GM12878 (cell line): Measurements from ENCODE around the gene BDH1. TPM values are rescaled to one million over a fixed set of nuclear protein-coding genes. Genes with fewer than 3 reads are reported as not detected.

Source experiments
- ATAC-seq: fragments of 200-7000 bp; cut with Tn5 transposase; 3 replicates; pipeline ENCODE4 v1.9.1; 2020; ENCODE audit warnings: mild to moderate bottlenecking, moderate library complexity
- BruUV-seq: library from RNA; stranded (reverse); fragments of 400-500 nt; replicated peaks from 2 replicates; lab custom pipeline; 2021; lab: Mats Ljungman, UMichigan
- CTCF ChIA-PET: fragments of 300-600 bp; sonication (Branson Sonifier 250); formaldehyde crosslinking; extraction: SDS; loops from one replicate; lab custom pipeline; 2021; ENCODE audit warnings: inconsistent platforms; lab: Yijun Ruan, JAX
- POLR2A ChIA-PET: fragments of 350-600 bp; formaldehyde crosslinking; extraction: SDS; loops from one replicate; lab custom pipeline; 2021; ENCODE audit warnings: inconsistent platforms; lab: Charles Lee
- RAD21 ChIA-PET: fragments of 300-600 bp; sonication (Branson Sonifier 250); formaldehyde crosslinking; loops from one replicate; lab custom pipeline; 2023; ENCODE audit warnings: antibody characterized with exemption; ENCODE audit not compliant: unreplicated experiment; lab: Charles Lee
- SMC1A ChIA-PET: fragments of 300-600 bp; sonication (Branson Sonifier 250); formaldehyde crosslinking; loops from one replicate; lab custom pipeline; 2023; ENCODE audit not compliant: unreplicated experiment, uncharacterized antibody; lab: Charles Lee
- DNase-seq: peaks from one replicate; pipeline ENCODE4 v3.0.0-alpha.2; 2011; ENCODE audit warnings: low read depth, low spot score
- FAIRE-seq: peaks from 3 replicates; lab custom pipeline; 2011; peaks lifted over from hg19 to GRCh38; lab: Jason Lieb, UNC
- H2AFZ ChIP-seq: 2 replicates; pipeline ENCODE4 v1.6.0; 2011; ENCODE audit warnings: low read depth, low read length, control low read depth; ENCODE audit not compliant: control insufficient read depth
- H3K27ac ChIP-seq: 2 replicates; pipeline ENCODE4 v1.5.1; 2011; ENCODE audit warnings: control low read depth; ENCODE audit not compliant: control insufficient read depth, insufficient read depth
- H3K27me3 ChIP-seq, 2 experiments: replicated peaks in 1 of 2; 2 replicates each; pipeline versions ENCODE4 v1.6.0 to v1.6.1; 2011; ENCODE audit warnings: low read length in 1 of 2; ENCODE audit not compliant: control insufficient read depth in 2 of 2, insufficient read depth in 2 of 2
- H3K36me3 ChIP-seq, 2 experiments: 2 replicates each; pipeline ENCODE4 v1.5.1; 2011; ENCODE audit warnings: low read length in 1 of 2; ENCODE audit not compliant: control insufficient read depth in 2 of 2, insufficient read depth in 2 of 2
- H3K4me1 ChIP-seq: 2 replicates; pipeline ENCODE4 v1.6.1; 2011; ENCODE audit warnings: mild to moderate bottlenecking, low read length, moderate library complexity, mixed read lengths; ENCODE audit not compliant: control insufficient read depth, insufficient read depth
- H3K4me2 ChIP-seq: 2 replicates; pipeline ENCODE4 v1.6.0; 2011; ENCODE audit warnings: control low read depth; ENCODE audit not compliant: control insufficient read depth, insufficient read depth
- H3K4me3 ChIP-seq: fragments of 200-600 bp; sonication (generic); 2 replicates; pipeline ENCODE4 v1.5.1; 2016
- H3K79me2 ChIP-seq: 2 replicates; pipeline ENCODE4 v1.6.0; 2011; ENCODE audit warnings: low read length; ENCODE audit not compliant: control insufficient read depth, insufficient read depth
- H3K9ac ChIP-seq: 2 replicates; pipeline ENCODE4 v1.8.0; 2011; ENCODE audit warnings: low read length, control low read depth, mixed read lengths; ENCODE audit not compliant: control insufficient read depth, insufficient read depth
- H3K9me3 ChIP-seq: replicated peaks from 3 replicates; pipeline ENCODE4 v1.5.1; 2011; ENCODE audit warnings: mild to moderate bottlenecking, low read length; ENCODE audit not compliant: control insufficient read depth, insufficient read depth
- H4K20me1 ChIP-seq: 2 replicates; pipeline ENCODE4 v1.6.0; 2011; ENCODE audit not compliant: control insufficient read depth, insufficient read depth
- EED ChIP-seq: sonication (generic); IDR thresholded peaks from 2 replicates; pipeline ENCODE4 v1.6.1; 2016; ENCODE audit warnings: antibody characterized with exemption, low read depth
- GATAD2B ChIP-seq: fragments of 450-650 bp; conservative IDR thresholded peaks from 2 replicates; pipeline ENCODE4 v1.6.1; 2017; ENCODE audit warnings: low read depth, mild to moderate bottlenecking, moderate library complexity
- HCFC1 ChIP-seq: fragments of 150-350 bp; IDR thresholded peaks from 2 replicates; pipeline ENCODE4 v1.6.1; 2014; ENCODE audit warnings: low read length
- SMAD5 ChIP-seq: IDR thresholded peaks from 2 replicates; pipeline ENCODE4 v1.6.1; 2016; ENCODE audit warnings: antibody characterized with exemption, low read depth
- SP1 ChIP-seq: IDR thresholded peaks from one replicate; pipeline ENCODE4 v1.6.1; 2011; ENCODE audit warnings: low read depth, low read length
- TCF7 ChIP-seq: IDR thresholded peaks from 2 replicates; pipeline ENCODE4 v1.6.1; 2014; ENCODE audit warnings: antibody characterized with exemption, borderline replicate concordance
- WGBS: methylation state at CpG from one replicate; pipeline ENCODE4 v1.1.6; 2016; ENCODE audit warnings: low lambda C conversion rate; ENCODE audit not compliant: insufficient replicate concordance, insufficient coverage; ENCODE audit errors: missing lambda C conversion rate; 5-methylcytosine and 5-hydroxymethylcytosine counted together
- in situ Hi-C: fragments of 300-500 bp; cut with MboI; formaldehyde crosslinking; loops from 9 replicates; pipeline ENCODE4 v1.14.3; 2018; ENCODE audit warnings: mixed read lengths
- intact Hi-C: fragments of 100-400 bp; cut with micrococcal nuclease; formaldehyde crosslinking; loops from one replicate; pipeline ENCODE4 v1.14.2; 2022; ENCODE audit not compliant: unreplicated experiment
- polyA plus RNA-seq, 11 experiments: library from polyadenylated mRNA; depleted of rRNA in 4 of 11; unstranded in 6 of 11; stranded (reverse) in 5 of 11; fragments of >200 nt; fragmentation: Nextera tagmentation in 4 of 11; fragmentation: Illumina TruSeq in 1 of 11; extraction: Ambion mirVana in 4 of 11; extraction: Trizol in 1 of 11; gene quantifications; 1 replicate in 1 of 11; 2 replicates in 10 of 11; pipeline versions ENCODE4 v1.2.1 to v1.2.3, GENCODE V29; 2011 to 2016; ENCODE audit warnings: inconsistent platforms in 2 of 11, missing spikeins in 2 of 11, low read depth in 1 of 11
- total RNA-seq, 4 experiments: library from RNA; depleted of rRNA in 3 of 4; stranded (reverse); fragments of >200 nt in 3 of 4; fragmentation: Illumina TruSeq in 1 of 4; extraction: Trizol in 1 of 4; gene quantifications; 2 replicates each; pipeline versions ENCODE4 v1.2.1 to v1.2.3, GENCODE V29; 2013 to 2021
- TF ChIP-seq, protein P1 (sequence below): IDR thresholded peaks from 2 replicates; pipeline ENCODE4 v1.6.1; 2012; ENCODE audit warnings: improper control_type of control experiment, low read depth, low read length; ENCODE audit not compliant: insufficient replicate concordance

The BDH1 gene
- total and polyA plus RNA-seq, 10 of the 15 experiments (the other 5 are each of a cell fraction or from before 2014, with no cell fraction given): 11.3 to 84.5 (median 60.3) TPM

DNA sequence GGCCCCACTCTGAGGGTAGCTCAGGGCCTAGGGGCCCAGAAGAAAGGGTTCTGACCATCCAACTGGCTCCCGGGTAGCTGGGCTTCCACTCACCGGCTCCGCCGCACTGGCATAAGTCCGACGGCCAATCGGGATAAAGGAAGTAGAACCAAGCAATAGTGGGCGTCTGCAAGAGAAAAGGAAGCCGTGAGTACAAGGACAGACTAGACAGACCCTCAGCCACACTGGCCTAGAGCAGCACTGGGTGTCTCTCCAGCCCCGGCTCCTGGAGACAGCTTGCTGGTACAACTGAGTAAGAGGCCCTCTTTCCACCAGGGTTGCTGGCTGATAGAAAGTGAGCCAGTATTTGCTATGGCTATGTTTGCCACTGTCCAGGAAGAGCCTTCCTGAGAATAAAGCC lies 22.4 kb downstream of the BDH1 start:
- H3K27me3 ChIP-seq: no peaks in the 10 kb centered on the region
- DNase-seq: no peak
- over 99% methylated on average over 10 of the region's 10 CpGs for WGBS
- no peak overlapping the region for H3K4me3 ChIP-seq
- ChIA-PET CTCF (interaction anchor here (1.0 kb wide), 1 partner anchor 66 kb away, joined by 3 read pairs; no protein-coding TSS in a partner anchor), POLR2A (no interaction called here), RAD21 (no interaction called here), SMC1A (interaction anchor here (1.2 kb wide), 1 partner anchor 115 kb away, joined by 3 read pairs; no protein-coding TSS in a partner anchor)
- no peaks in the 10 kb centered on the region for H3K4me1 ChIP-seq
- intact Hi-C loops: no loop called here
- in situ Hi-C loops: no loop called here
- H3K9me3 ChIP-seq: no peaks in the 10 kb centered on the region
- peaks cover 0 to 7% of the 10 kb centered on the region in 2 experiments; a peak in 3 of 4 replicates for H3K36me3 ChIP-seq
- TF ChIP-seq SP1 (no peak), GATAD2B (no peak), SMAD5 (no peak), EED (no peak), TCF7 (no peak), HCFC1 (no peak)
- TF ChIP-seq, protein P1, sequence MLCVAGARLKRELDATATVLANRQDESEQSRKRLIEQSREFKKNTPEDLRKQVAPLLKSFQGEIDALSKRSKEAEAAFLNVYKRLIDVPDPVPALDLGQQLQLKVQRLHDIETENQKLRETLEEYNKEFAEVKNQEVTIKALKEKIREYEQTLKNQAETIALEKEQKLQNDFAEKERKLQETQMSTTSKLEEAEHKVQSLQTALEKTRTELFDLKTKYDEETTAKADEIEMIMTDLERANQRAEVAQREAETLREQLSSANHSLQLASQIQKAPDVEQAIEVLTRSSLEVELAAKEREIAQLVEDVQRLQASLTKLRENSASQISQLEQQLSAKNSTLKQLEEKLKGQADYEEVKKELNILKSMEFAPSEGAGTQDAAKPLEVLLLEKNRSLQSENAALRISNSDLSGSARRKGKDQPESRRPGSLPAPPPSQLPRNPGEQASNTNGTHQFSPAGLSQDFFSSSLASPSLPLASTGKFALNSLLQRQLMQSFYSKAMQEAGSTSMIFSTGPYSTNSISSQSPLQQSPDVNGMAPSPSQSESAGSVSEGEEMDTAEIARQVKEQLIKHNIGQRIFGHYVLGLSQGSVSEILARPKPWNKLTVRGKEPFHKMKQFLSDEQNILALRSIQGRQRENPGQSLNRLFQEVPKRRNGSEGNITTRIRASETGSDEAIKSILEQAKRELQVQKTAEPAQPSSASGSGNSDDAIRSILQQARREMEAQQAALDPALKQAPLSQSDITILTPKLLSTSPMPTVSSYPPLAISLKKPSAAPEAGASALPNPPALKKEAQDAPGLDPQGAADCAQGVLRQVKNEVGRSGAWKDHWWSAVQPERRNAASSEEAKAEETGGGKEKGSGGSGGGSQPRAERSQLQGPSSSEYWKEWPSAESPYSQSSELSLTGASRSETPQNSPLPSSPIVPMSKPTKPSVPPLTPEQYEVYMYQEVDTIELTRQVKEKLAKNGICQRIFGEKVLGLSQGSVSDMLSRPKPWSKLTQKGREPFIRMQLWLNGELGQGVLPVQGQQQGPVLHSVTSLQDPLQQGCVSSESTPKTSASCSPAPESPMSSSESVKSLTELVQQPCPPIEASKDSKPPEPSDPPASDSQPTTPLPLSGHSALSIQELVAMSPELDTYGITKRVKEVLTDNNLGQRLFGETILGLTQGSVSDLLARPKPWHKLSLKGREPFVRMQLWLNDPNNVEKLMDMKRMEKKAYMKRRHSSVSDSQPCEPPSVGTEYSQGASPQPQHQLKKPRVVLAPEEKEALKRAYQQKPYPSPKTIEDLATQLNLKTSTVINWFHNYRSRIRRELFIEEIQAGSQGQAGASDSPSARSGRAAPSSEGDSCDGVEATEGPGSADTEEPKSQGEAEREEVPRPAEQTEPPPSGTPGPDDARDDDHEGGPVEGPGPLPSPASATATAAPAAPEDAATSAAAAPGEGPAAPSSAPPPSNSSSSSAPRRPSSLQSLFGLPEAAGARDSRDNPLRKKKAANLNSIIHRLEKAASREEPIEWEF: no peak
- BruUV-seq: no TSS peak
- H3K9ac ChIP-seq: no peak overlapping the region
- H4K20me1 ChIP-seq: no peaks in the 10 kb centered on the region
- H3K79me2 ChIP-seq: no peaks in the 10 kb centered on the region
- H3K27ac ChIP-seq: no peak overlapping the region
- FAIRE-seq: no peak
- no peak overlapping the region for H3K4me2 ChIP-seq
- no peak overlapping the region for H2AFZ ChIP-seq
- no peak for ATAC-seq
